ENCODE results near the gene OPA3.

The OPA3 gene

DNA sequence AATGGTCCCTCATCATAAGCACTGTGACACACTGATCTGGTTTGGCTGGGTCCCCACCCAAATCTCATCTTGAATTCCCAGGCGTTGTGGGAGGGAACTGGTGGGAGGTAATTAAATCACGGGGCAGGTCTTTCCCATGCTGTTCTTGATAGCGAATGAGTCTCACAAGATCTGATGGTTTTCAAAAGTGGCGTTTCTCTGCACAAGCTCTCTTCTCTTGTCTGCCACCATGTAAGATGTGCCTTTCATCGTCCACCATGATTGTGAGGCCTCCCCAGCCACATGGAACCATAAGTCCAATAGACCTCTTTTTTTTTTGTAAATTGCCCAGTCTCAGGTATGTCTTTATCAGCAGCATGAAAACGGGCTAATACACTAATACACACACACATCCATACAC lies 24.3 kb upstream of the OPA3 start:
- Mint-ChIP-seq H3K9me3 (peaks cover 12% of the 10 kb centered on the region), H3K4me3 (no peak overlapping the region), H3K36me3 (ENCODE audit: low read depth) (peaks cover 27% of the 10 kb centered on the region), H3K4me1 (peaks cover 13% of the 10 kb centered on the region), H3K27ac (no peak overlapping the region), H3K27me3 (ENCODE audit: low read depth, poor library complexity) (peaks cover 21% of the 10 kb centered on the region)
- DNase-seq: no peak
- TF ChIP-seq, protein P1, sequence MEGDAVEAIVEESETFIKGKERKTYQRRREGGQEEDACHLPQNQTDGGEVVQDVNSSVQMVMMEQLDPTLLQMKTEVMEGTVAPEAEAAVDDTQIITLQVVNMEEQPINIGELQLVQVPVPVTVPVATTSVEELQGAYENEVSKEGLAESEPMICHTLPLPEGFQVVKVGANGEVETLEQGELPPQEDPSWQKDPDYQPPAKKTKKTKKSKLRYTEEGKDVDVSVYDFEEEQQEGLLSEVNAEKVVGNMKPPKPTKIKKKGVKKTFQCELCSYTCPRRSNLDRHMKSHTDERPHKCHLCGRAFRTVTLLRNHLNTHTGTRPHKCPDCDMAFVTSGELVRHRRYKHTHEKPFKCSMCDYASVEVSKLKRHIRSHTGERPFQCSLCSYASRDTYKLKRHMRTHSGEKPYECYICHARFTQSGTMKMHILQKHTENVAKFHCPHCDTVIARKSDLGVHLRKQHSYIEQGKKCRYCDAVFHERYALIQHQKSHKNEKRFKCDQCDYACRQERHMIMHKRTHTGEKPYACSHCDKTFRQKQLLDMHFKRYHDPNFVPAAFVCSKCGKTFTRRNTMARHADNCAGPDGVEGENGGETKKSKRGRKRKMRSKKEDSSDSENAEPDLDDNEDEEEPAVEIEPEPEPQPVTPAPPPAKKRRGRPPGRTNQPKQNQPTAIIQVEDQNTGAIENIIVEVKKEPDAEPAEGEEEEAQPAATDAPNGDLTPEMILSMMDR (IDR thresholded peaks at IDR 0.05): no peak

DNA sequence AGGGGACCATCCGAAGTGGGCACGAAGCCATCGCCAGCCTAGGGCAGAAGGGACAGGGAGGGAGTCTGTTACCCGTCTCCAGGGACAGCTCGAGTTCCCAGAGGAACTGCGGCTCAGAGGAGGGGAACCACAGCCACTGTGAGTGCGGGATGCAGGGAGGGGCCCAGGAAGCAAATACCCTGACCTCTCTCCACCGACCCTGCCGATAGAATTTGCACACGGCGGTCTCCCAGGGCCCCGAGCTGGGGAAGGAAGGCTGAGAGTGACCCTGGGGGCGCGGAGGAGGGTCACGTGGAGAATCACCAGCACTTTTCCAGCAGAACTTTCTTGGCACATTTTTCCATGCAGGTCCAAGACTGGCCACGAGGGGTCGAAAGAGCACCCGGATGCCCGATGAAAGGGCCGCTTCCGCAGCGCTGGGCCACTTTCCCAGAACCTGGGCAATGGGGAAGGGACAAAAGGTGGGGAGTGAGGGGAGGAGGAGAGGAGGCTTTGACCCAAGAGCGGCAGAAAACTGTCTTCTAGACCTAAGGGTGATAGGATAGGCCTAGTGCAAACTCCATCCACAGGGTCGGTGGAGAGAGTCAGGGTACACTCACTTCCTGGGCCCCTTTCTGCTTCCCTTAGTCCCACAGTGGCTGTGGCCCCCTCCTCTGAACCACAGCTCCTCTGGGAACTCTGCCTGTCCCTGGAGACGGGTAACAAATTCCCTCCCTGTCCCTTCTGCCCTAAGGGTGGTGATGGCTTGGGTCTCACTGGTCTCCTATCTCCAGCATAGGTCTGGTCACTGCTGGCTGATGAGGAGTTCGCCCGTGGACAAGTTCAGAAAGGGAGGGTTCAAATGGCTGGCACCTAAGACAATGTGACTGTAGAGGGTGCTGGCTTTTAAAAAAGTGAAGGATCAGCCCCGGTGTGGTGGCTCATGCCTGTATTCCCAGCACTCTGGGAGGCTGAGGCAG lies 22.7 kb upstream of the OPA3 start:
- Mint-ChIP-seq H3K9me3 (peaks cover 18% of the 10 kb centered on the region), H3K36me3 (ENCODE audit: low read depth) (peaks cover 21% of the 10 kb centered on the region), H3K27me3 (ENCODE audit: low read depth, poor library complexity) (peaks cover 37% of the 10 kb centered on the region), H3K4me3 (peak overlapping the region; percentile 52), H3K27ac (no peak overlapping the region), H3K4me1 (peaks cover 12% of the 10 kb centered on the region)
- TF ChIP-seq, protein P1 (IDR thresholded peaks at IDR 0.05): peak; percentile 85
- DNase-seq: peak; percentile 89

DNA sequence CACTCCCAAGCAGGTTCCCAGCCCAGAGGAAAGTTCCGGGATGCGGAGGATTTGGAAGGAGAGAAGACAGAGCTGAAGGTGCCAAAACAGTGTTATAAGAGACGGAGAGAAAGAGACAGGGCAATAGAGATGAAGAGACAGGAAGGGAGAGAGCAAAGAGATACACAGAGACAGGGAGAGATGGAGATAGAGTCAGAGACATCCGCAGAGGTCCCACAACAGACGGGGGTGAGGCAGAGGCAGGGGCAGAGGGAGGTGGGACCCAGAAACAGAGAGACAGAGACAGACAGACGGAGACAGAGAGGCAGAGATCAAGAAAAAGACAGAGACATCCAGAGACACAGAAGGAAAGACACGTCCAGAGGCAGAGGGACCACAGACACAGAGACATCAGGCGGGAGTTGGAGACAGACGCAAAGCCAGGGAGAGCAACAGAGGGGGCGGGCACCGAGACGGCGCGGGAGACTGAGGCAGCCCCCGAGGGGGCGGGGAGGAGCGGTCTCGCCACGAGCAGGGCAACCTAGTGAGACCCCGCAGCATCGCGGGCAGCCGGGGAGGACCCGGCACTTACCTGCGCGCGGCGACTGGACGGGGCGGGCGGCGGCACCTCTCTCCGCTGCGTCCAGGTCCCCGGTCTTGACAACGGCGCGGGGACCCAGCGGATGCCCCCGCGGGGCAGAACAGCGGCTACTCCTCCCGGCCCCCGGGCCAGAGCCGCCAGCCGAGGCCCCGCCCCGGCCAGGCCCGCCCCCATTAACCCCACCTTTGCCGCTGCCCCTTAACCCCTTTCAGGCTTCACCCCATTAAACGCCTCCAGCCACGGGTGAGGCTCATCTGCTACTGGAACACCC lies 17.1 kb upstream of the OPA3 start, which contains the start of gene GPR4:
TSS of gene GPR4 (minus strand) at position 689 of the 851 bp plus-strand sequence. CDS start 10,346 bp downstream, outside the sequence.
- Mint-ChIP-seq H3K4me1 (peaks cover 50% of the 10 kb centered on the region), H3K36me3 (ENCODE audit: low read depth) (no peaks in the 10 kb centered on the region), H3K27me3 (ENCODE audit: low read depth, poor library complexity) (peaks cover 82% of the 10 kb centered on the region), H3K9me3 (peaks cover 12% of the 10 kb centered on the region), H3K4me3 (peak within 1 kb of the TSS; percentile 41), H3K27ac (no peak within 1 kb of the TSS)
- TF ChIP-seq, protein P1 (IDR thresholded peaks at IDR 0.05): no peak
- peak; percentile 54 for DNase-seq

DNA sequence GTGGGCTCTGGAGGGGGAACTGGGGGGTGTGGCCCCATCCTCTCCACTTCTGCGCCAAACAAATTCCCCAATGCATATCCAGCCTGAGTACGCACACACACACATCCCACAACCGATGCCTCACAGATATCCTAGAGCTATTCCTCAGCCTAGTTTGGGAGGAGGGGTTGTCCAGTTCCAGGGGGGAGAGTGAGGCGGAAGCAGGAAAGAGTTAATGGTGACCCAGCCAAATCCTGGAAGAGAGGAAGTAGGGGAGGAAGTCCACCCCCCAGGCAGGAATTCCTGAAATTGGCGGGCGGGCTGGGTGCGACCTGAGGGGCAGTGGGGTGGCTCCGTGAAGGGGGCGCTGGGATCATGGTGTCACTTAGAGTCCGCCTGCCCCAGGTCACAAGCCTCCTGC lies 16.5 kb upstream of the OPA3 start:
- TF ChIP-seq, protein P1 (IDR thresholded peaks at IDR 0.05): no peak
- H3K4me3 Mint-ChIP-seq: no peak overlapping the region
- peaks cover 49% of the 10 kb centered on the region for H3K4me1 Mint-ChIP-seq
- no peak overlapping the region for H3K27ac Mint-ChIP-seq
- H3K9me3 Mint-ChIP-seq: peaks cover 12% of the 10 kb centered on the region
- no peaks in the 10 kb centered on the region for H3K36me3 Mint-ChIP-seq (ENCODE audit: low read depth)
- no peak for DNase-seq
- peaks cover 88% of the 10 kb centered on the region for H3K27me3 Mint-ChIP-seq (ENCODE audit: low read depth, poor library complexity)

DNA sequence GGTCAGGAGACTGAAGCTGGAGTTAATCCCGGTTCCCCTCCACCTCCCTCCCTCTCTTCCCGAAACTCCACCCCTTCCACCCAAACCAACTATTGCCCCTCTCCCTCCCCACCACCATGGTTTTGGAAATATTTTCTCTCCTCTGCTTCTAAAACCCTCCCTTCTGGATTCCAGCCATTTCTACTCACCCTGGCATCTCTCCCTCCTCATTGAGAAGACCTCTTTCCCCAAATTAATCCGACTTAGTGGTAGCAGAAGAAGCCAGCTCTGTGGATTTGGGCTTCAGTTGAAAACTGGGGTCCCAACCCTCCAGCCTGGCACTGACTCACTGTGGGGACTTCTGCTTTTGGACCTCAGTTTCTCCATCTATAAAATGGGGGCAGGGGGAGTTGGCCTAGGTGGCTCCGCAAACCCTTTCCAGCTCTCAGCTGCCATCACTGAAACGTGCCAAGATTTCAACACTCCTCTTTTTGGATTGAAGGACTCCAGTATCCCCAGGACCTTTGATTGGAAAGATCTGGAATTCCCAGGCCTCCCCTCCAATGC lies 15.8 kb upstream of the OPA3 start:
- H3K4me1 Mint-ChIP-seq: peaks cover 49% of the 10 kb centered on the region
- TF ChIP-seq, protein P1 (IDR thresholded peaks at IDR 0.05): no peak
- no peak overlapping the region for H3K27ac Mint-ChIP-seq
- H3K9me3 Mint-ChIP-seq: peaks cover 12% of the 10 kb centered on the region
- no peak overlapping the region for H3K4me3 Mint-ChIP-seq
- H3K36me3 Mint-ChIP-seq (ENCODE audit: low read depth): no peaks in the 10 kb centered on the region
- DNase-seq: no peak
- peaks cover 95% of the 10 kb centered on the region for H3K27me3 Mint-ChIP-seq (ENCODE audit: low read depth, poor library complexity)
